OCI-M2 (cell line): ENCODE results near the gene LINC00305.

ENCODE experiments used
- DNase-seq: peaks from one replicate; lab custom pipeline; 2025; ENCODE audit not compliant: unreplicated experiment; lab: John Stamatoyannopoulos, UW

The LINC00305 gene

GRCh38 chr18:64037812-64038414 lies 111.0 kb downstream of the LINC00305 start:
- DNase-seq = no peak

DNA sequence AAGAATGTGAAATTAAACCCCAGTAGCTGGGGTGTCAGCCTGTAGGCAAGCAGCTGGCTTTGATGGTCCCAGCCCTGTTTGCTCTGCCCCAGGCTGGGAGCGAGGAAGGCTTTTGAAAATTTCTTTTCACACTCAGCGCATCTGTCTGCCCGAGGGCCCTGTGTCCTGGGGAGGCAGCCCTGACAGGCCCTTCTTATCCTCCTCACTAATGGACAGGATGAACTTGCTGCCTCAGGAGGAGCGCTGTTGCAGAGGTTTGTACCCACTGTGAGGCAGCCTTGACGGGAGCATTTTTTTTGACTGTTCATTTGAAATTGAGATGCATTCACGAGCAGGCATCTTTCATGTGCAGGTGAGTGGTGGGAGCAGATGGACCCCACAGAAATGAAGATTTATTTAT lies 116.6 kb downstream of the LINC00305 start:
- DNase-seq = no peak

- DNase-seq = no peak
These were observed 117.5 kb downstream of the LINC00305 start for GRCh38 chr18:64031411-64031810.
